GM18907 (cell line): Measurements from ENCODE around the gene OR13A1.
"Not testable (repeated sequence)": the region's sequence is repeated elsewhere in the genome, so short reads cannot be mapped to it uniquely, and the experiment has no call there.

ENCODE experiments used
- ATAC-seq: cut with Tn5 transposase; IDR thresholded peaks from one replicate; pipeline ENCODE4 v1.9.1; 2021; ENCODE audit warnings: mild to moderate bottlenecking, moderate library complexity; ENCODE audit not compliant: unreplicated experiment

The OR13A1 gene

GRCh38 chr10:45286980-45287379, 28.4 kb downstream of the OR13A1 start:
- ATAC-seq, result no peak

GRCh38 chr10:45282061-45282460, 33.3 kb downstream of the OR13A1 start:
- ATAC-seq, result no peak

- ATAC-seq, result no peak
Observed at GRCh38 chr10:45280113-45280760, 35.2 kb downstream of the OR13A1 start.

GRCh38 chr10:45279682-45280081, 35.7 kb downstream of the OR13A1 start:
- ATAC-seq, result no peak

- ATAC-seq, result no peak
Observed at GRCh38 chr10:45278860-45279498, 36.4 kb downstream of the OR13A1 start.

- not testable (repeated sequence) for ATAC-seq
Observed at GRCh38 chr10:45276146-45276545, 39.3 kb downstream of the OR13A1 start.

- ATAC-seq, result no peak
Observed at GRCh38 chr10:45274364-45274763, 41.0 kb downstream of the OR13A1 start.

GRCh38 chr10:45267777-45268176, 47.6 kb downstream of the OR13A1 start:
- ATAC-seq, result not testable (repeated sequence)

- no peak for ATAC-seq
Observed at GRCh38 chr10:45265996-45266395, 49.4 kb downstream of the OR13A1 start.

- no peak for ATAC-seq
Observed at GRCh38 chr10:45261946-45262345, 53.5 kb downstream of the OR13A1 start.

- ATAC-seq, result no peak
Observed at GRCh38 chr10:45261243-45261775, 54.1 kb downstream of the OR13A1 start.

GRCh38 chr10:45260635-45261034, 54.8 kb downstream of the OR13A1 start:
- not testable (repeated sequence) for ATAC-seq

GRCh38 chr10:45259786-45260495, 55.5 kb downstream of the OR13A1 start:
- not testable (repeated sequence) for ATAC-seq

GRCh38 chr10:45257600-45257999, 57.8 kb downstream of the OR13A1 start:
- ATAC-seq, result no peak

- ATAC-seq, result no peak
Observed at GRCh38 chr10:45256246-45256645, 59.2 kb downstream of the OR13A1 start.

- ATAC-seq, result no peak
Observed at GRCh38 chr10:45255706-45256105, 59.7 kb downstream of the OR13A1 start.

GRCh38 chr10:45254892-45255291, 60.5 kb downstream of the OR13A1 start:
- ATAC-seq, result no peak

GRCh38 chr10:45253183-45253914, 62.1 kb downstream of the OR13A1 start:
- ATAC-seq, result peak; percentile 64
